Adrenal gland (tissue), 12 donors: ENCODE data around the gene NYNRIN. TPM values are rescaled to one million over a fixed set of nuclear protein-coding genes. Genes with fewer than 3 reads are reported as not detected.
"Not testable (repeated sequence)": the region's sequence is repeated elsewhere in the genome, so short reads cannot be mapped to it uniquely, and the experiment has no call there.

Experiments used
- DNase-seq, 7 donors: peaks; one replicate each; pipeline ENCODE4 v3.0.0-alpha.2; 2019 to 2020
- H3K27ac ChIP-seq, 5 donors: fragments of 200-600 bp; sonication (generic) in 4 of 5; 1 replicate in 3 of 5; 2 replicates in 2 of 5; pipeline versions ENCODE4 v1.5.1 to v1.8.0; 2016 to 2020; ENCODE audit warnings: mild to moderate bottlenecking in 1 of 5
- H3K27me3 ChIP-seq: fragments of 200-600 bp; 2 replicates; pipeline ENCODE4 v1.8.0; 2021
- H3K36me3 ChIP-seq, 2 donors: fragments of 200-600 bp; replicated peaks in 1 of 2; 1 replicate in 1 of 2; 2 replicates in 1 of 2; pipeline versions ENCODE4 v1.5.1 to v1.8.0; 2018 to 2022
- H3K4me1 ChIP-seq, 2 donors: fragments of 200-600 bp; replicated peaks in 1 of 2; 1 replicate in 1 of 2; 2 replicates in 1 of 2; pipeline versions ENCODE4 v1.5.1 to v1.8.0; 2018 to 2021
- H3K4me3 ChIP-seq, 4 donors: fragments of 200-600 bp; sonication (generic) in 3 of 4; one replicate each; pipeline ENCODE4 v1.5.1; 2016 to 2018
- H3K9me3 ChIP-seq, 3 donors: fragments of 200-600 bp; sonication (generic) in 1 of 3; replicated peaks in 1 of 3; 1 replicate in 2 of 3; 2 replicates in 1 of 3; pipeline versions ENCODE4 v1.5.1 to v1.8.0; 2016 to 2021
- CTCF ChIP-seq, 6 experiments: fragments of 450-650 bp in 4 of 6; fragments of 200-600 bp in 2 of 6; sonication (generic) in 1 of 6; IDR thresholded peaks; 1 replicate in 5 of 6; 2 replicates in 1 of 6; pipeline versions ENCODE4 v1.5.1 to v1.8.0; 2016 to 2021; ENCODE audit warnings: antibody characterized with exemption in 6 of 6, mild to moderate bottlenecking in 2 of 6, moderate library complexity in 1 of 6
- POLR2A ChIP-seq, 2 donors: fragments of 450-650 bp; IDR thresholded peaks; one replicate each; pipeline ENCODE4 v1.6.1; 2017; ENCODE audit warnings: antibody characterized with exemption in 2 of 2, mild to moderate bottlenecking in 2 of 2, moderate library complexity in 1 of 2
- WGBS, 4 donors: extraction: QIAGEN DNeasy Blood & Tissue Kit in 2 of 4; methylation state at CpG; one replicate each; pipeline versions ENCODE4 v1.1.5 to v1.1.7; 2013 to 2017; 5-methylcytosine and 5-hydroxymethylcytosine counted together
- intact Hi-C, 2 donors: fragments of 100-400 bp; cut with DNase I; formaldehyde crosslinking; loops; one replicate each; pipeline versions ENCODE4 v1.14.1 to v1.15.0; 2022 to 2023
- polyA plus RNA-seq, 3 donors: library from polyadenylated mRNA; stranded (reverse); fragments of 200-250 nt in 2 of 3; fragments of 350-450 nt in 1 of 3; fragmentation: Illumina TruSeq in 1 of 3; extraction: RNeasy Lipid Tissue Mini Kit (QIAGEN cat#74804) in 1 of 3; gene quantifications; one replicate each; pipeline ENCODE4 v1.2.3, GENCODE V29; 2013 to 2014
- total RNA-seq, 9 donors: library from RNA; depleted of rRNA in 4 of 9; stranded (reverse); fragments of >200 nt in 4 of 9; fragments of 120-200 nt in 1 of 9; fragmentation: NEBNext Ultra II Directional in 1 of 9; extraction: Animal tissue kit (Norgen Biotek cat#: 25700) in 1 of 9; gene quantifications; one replicate each; pipeline versions ENCODE4 v1.1.0 to v1.2.4, GENCODE V29; 2013 to 2023
- donor health status: healthy with polysubstance abuse.
- donor health status: Bipolar disorder and iron deficiency.
- donor health status: DM: yes; HTN: yes; CAD: no.
- donor health status: DM: no; HTN: no; CAD: no.
- donor health status: DM: no; HTN: no; CAD: no.
- donor health status: DM: yes; HTN: yes; CAD: no.

NYNRIN gene
- total and polyA plus RNA-seq, 12 donors: 2.2 to 11.0 (median 6.7) TPM

- Histone ChIP-seq H3K4me3 (no peak overlapping the region), H3K27me3 (no peaks in the 10 kb centered on the region), H3K36me3 (no peaks in the 10 kb centered on the region), H3K27ac (no peak overlapping the region), H3K9me3 (no peaks in the 10 kb centered on the region), H3K4me1 (no peaks in the 10 kb centered on the region)
- no peak for DNase-seq
- intact Hi-C loops: no loop called here
- WGBS, 4 donors: 63 to 79% (median 74%) methylated on average over 5 of the region's 5 CpGs
- no peak for TF ChIP-seq POLR2A (IDR thresholded peaks at IDR 0.05)
- no peak for TF ChIP-seq CTCF (IDR thresholded peaks at IDR 0.05)
Measured at GRCh38 chr14:24353559-24354481, 45.0 kb upstream of the NYNRIN start.

GRCh38 chr14:24354482-24354825, 44.3 kb upstream of the NYNRIN start:
- DNase-seq, H3K27ac ChIP-seq: not testable (repeated sequence)
- 70 to 82% (median 81%) methylated on average over 3 of the region's 3 CpGs for WGBS, 4 donors

GRCh38 chr14:24355009-24355408, 43.8 kb upstream of the NYNRIN start:
- Histone ChIP-seq H3K36me3 (no peaks in the 10 kb centered on the region), H3K27me3 (no peaks in the 10 kb centered on the region), H3K9me3 (no peaks in the 10 kb centered on the region), H3K27ac (no peak overlapping the region), H3K4me1 (no peaks in the 10 kb centered on the region), H3K4me3 (no peak overlapping the region)
- TF ChIP-seq POLR2A (IDR thresholded peaks at IDR 0.05) (no peak), CTCF (IDR thresholded peaks at IDR 0.05) (no peak)
- DNase-seq: no peak
- 76 to 85% (median 80%) methylated on average over 7 of the region's 7 CpGs for WGBS, 4 donors
- intact Hi-C loops: no loop called here

More at GRCh38 chr14:24354482-24354825, 44.3 kb upstream of the NYNRIN start:
- H3K9me3 ChIP-seq, intact Hi-C loops, H3K27me3 ChIP-seq, H3K4me1 ChIP-seq, H3K36me3 ChIP-seq, H3K4me3 ChIP-seq: not testable (repeated sequence)

- Histone ChIP-seq H3K4me1 (no peaks in the 10 kb centered on the region), H3K36me3 (no peaks in the 10 kb centered on the region), H3K9me3 (no peaks in the 10 kb centered on the region), H3K27me3 (no peaks in the 10 kb centered on the region), H3K4me3 (no peak overlapping the region), H3K27ac (no peak overlapping the region)
- DNase-seq: no peak
- intact Hi-C loops: no loop called here
- TF ChIP-seq POLR2A (IDR thresholded peaks at IDR 0.05) (no peak), CTCF (IDR thresholded peaks at IDR 0.05) (no peak)
- WGBS, 4 donors: 71 to 89% (median 80%) methylated on average over 4 of the region's 4 CpGs
Measured at GRCh38 chr14:24356208-24356607, 42.6 kb upstream of the NYNRIN start.

GRCh38 chr14:24360281-24360680, 38.5 kb upstream of the NYNRIN start:
- DNase-seq: no peak
- Histone ChIP-seq H3K36me3 (no peaks in the 10 kb centered on the region), H3K27me3 (no peaks in the 10 kb centered on the region), H3K4me3 (no peak overlapping the region), H3K27ac (no peak overlapping the region), H3K9me3 (no peaks in the 10 kb centered on the region), H3K4me1 (peaks cover 0 to 2% of the 10 kb centered on the region in 2 donors)
- TF ChIP-seq CTCF (IDR thresholded peaks at IDR 0.05): no peak
- TF ChIP-seq POLR2A (IDR thresholded peaks at IDR 0.05): no peak
- intact Hi-C loops: no loop called here
- 86 to 97% (median 94%) methylated on average over 3 of the region's 3 CpGs for WGBS, 4 donors
